ENCODE measurements around the gene CNTN1.

- TF ChIP-seq CTCF (CRISPR knock-in tag; IDR thresholded peaks at IDR 0.05) (no peak), ELF4 (CRISPR knock-in tag; IDR thresholded peaks at IDR 0.05; ENCODE audit: borderline replicate concordance) (no peak), PBX2 (CRISPR knock-in tag; IDR thresholded peaks at IDR 0.05) (no peak), ARNT (IDR thresholded peaks at IDR 0.05) (no peak), RFX5 (IDR thresholded peaks at IDR 0.05; ENCODE audit: low read depth, low read length) (no peak), JUNB (CRISPR knock-in tag; IDR thresholded peaks at IDR 0.05; ENCODE audit: borderline replicate concordance) (no peak), BCLAF1 (IDR thresholded peaks at IDR 0.05) (no peak), GTF3A (CRISPR knock-in tag; conservative IDR thresholded peaks at IDR 0.05) (no peak), ASH2L (IDR thresholded peaks at IDR 0.05; ENCODE audit: insufficient read length, low read depth, low read length) (no peak), MNT (IDR thresholded peaks at IDR 0.05) (no peak), MAFF (IDR thresholded peaks at IDR 0.05; ENCODE audit: low read depth, low read length) (no peak), MAX (IDR thresholded peaks at IDR 0.05) (no peak)
These were observed 45.3 kb upstream of the CNTN1 start for GRCh38 chr12:40646911-40647310.

Measured in HepG2 (cell line).